NT2/D1 (cell line): ENCODE results near the gene CLP1.
"Not testable (repeated sequence)": the region's sequence is repeated elsewhere in the genome, so short reads cannot be mapped to it uniquely, and the experiment has no call there.

Experiments used
- SUZ12 ChIP-seq: IDR thresholded peaks from 2 replicates; pipeline ENCODE4 v1.6.1; 2011; ENCODE audit not compliant: insufficient read length, insufficient read depth; ENCODE audit errors: extremely low read depth
- YY1 ChIP-seq: IDR thresholded peaks from 2 replicates; pipeline ENCODE4 v1.6.1; 2011; ENCODE audit not compliant: insufficient read length, insufficient read depth
- ZNF274 ChIP-seq: IDR thresholded peaks from 2 replicates; pipeline ENCODE4 v1.6.1; 2011; ENCODE audit warnings: mild to moderate bottlenecking, low read depth, low read length

GRCh38 chr11:57690474-57690873 lies 32.9 kb downstream of the CLP1 start:
- TF ChIP-seq YY1, SUZ12, ZNF274: not testable (repeated sequence)
